HG02938 (cell line): ENCODE measurements around the gene CLPSL2.
"Not testable (repeated sequence)": the region's sequence is repeated elsewhere in the genome, so short reads cannot be mapped to it uniquely, and the experiment has no call there.

Experiments
- ATAC-seq: cut with Tn5 transposase; IDR thresholded peaks from one replicate; pipeline ENCODE4 v1.9.1; 2021; ENCODE audit warnings: mild to moderate bottlenecking, moderate library complexity; ENCODE audit not compliant: unreplicated experiment

The CLPSL2 gene

DNA sequence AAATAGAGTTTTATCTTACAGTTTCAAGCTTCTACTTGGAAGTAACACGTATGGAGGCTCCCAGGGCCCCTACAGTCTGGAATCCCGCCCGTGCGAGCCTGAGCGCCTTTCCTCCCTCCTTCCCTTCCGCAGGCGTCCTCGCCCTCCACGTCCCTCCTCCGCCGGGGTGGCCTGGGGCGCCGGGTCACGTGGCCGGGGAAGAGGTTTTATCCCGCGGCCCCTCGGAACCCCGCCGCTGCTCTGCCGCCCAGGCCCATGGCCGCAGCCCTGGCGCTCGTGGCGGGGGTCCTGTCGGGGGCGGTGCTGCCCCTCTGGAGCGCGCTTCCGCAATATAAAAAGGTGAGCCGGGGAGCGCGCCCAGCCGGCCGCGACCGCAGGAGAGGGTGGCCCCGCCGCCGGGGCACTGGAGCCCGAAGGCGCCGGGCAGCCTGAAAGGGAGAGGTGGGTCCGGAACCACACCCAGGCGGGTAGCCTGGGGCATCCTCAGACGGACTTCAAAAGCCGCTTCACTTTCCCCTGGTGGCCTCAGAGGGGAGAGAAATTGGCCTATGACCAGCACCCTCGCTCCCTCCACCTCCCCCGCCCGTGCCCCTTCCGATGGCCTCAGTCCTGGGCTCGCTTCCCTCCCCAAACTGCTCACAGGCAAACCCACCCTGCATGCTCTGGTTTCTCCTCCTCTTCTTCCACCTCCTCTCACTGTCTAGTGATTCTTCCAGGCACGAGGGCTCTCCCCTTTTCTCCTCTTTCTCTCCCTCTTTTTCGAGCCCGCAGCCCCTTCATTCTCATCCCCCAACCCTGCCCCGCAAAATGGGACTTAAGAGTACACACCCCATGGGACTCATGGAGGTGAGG is at the start of gene CLPSL2:
Gene CLPSL2, plus strand, starts transcription at position 235 of the 852 bp plus-strand sequence. Its CDS starts 21 bp downstream, at position 256.
- ATAC-seq = no peak

- ATAC-seq = no peak
Observed at GRCh38 chr6:35727231-35727934, 49.0 kb upstream of the CLPSL2 start.

GRCh38 chr6:35727935-35728682 is 48.3 kb upstream of the CLPSL2 start:
- no peak for ATAC-seq

GRCh38 chr6:35728683-35729678 is 47.4 kb upstream of the CLPSL2 start:
- ATAC-seq = no peak

DNA sequence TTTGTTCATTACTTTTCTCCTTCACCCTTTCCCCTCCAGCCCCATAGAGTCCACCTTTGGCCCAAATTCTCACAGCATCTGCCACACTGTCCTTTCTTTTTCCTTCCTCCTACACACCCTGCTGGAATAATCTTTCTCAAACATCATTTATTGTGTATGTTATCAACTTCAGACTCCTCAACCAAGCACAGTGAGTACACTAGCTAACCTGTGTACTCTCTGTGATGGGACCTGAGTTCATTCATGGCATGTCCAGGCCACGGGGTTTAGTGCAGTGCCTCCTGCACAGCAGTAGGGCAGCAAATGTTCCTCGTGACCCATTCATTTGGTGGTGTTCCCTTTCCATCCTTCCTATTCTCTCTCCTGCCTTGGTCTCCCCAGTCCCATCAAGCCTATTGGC is 46.7 kb upstream of the CLPSL2 start:
- ATAC-seq = no peak

DNA sequence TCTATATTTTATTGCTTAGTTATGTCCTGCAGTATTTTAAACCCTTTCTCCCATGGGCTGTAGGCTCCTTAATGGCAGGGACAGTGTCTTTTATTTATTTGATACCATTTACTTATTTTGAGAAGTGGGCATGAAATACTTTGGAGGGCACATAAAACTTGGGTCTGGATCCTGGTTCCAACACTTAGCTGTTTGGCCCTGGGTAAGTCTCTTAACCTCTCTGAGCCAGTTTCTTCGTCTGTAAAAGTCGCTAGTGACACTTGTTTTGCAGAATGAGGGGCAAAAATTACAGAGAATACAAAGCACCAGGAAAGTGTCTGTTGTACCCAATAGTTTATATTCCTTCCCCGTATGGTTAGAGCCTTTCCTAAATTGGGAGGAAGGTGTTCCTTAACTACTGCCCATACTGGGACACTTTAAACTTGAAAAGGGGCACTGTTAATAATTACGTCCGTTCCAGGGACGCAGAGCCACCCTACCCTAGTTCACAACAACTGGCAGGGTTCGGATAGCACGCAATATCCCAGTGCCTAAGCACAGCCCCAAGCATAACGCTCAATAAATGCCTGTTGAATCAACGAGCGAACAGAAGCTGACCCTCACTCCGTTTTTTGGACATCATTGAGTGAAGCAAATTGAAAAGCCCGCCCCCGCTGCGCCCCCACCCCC is 45.5 kb upstream of the CLPSL2 start:
- ATAC-seq = no peak

- ATAC-seq = peak; percentile 55
Observed at GRCh38 chr6:35731414-35731735, 45.0 kb upstream of the CLPSL2 start.

- ATAC-seq = peak; percentile 43
Observed at GRCh38 chr6:35731736-35732532, 44.5 kb upstream of the CLPSL2 start.

- no peak for ATAC-seq
Observed at GRCh38 chr6:35733633-35734032, 42.8 kb upstream of the CLPSL2 start.

DNA sequence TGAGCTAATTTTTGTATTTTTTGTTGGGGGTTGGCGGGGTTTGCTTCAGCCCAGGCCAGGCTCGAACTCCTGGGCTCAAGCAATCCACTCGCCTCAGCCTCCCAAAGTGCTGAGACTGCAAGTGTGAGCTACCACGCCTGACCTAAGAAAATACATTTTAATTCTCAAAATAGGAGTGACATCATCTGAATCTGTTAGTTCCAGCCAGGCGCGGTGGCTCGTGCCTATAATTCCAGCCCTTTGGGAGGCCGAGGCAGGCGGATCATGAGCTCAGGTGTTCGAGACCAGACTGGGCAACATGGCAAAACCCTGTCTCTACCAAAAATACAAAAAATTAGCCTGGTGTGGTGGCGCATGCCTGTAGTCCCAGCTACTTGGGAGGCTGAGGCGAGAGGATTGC is 42.1 kb upstream of the CLPSL2 start:
- not testable (repeated sequence) for ATAC-seq

DNA sequence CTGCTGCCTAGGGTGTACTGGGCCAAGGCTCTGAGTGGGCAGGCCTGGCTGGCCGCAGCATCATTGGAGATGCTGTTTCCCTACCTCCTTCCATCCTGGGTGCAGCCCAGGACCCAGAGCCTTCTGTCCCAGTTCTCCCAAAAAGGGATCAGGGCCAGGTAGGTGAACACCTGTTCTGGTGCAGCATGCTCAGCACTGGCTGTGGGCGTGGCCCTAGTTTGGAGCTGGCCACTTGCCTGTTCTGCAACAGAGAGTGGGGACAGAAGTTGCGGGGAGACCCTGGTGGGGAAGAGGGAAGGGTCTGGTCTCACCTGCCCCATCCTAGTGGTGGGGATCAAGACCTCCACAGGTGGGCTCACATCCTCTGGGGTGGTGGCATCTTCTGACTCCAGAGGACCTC is 40.9 kb upstream of the CLPSL2 start:
- ATAC-seq = no peak

GRCh38 chr6:35736253-35736894 is 40.0 kb upstream of the CLPSL2 start:
- no peak for ATAC-seq

DNA sequence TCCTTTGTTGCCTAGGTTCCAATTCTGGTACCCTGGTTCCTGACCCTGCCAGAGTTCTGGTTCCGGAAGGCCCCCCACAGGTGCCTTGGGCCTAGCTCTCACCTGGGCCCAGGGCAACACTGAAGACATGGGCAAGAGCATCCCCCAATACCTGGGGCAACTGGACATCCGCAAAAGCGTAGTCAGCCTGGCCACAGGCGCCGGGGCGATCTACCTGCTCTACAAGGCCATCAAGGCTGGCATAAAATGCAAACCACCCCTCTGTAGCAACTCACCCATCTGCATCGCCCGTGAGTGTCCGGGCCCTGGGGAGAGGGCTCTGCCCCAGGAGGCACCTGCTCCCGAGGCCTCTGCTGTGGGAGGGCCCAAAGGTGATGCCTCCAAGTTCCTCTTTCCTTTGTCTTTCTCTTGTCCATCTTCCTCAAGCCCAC is 39.4 kb upstream of the CLPSL2 start, which contains the start of gene ARMC12:
Gene ARMC12, plus strand, starts transcription at position 51 of the 431 bp plus-strand sequence. Its CDS starts 77 bp downstream, at position 128.
- ATAC-seq = no peak

DNA sequence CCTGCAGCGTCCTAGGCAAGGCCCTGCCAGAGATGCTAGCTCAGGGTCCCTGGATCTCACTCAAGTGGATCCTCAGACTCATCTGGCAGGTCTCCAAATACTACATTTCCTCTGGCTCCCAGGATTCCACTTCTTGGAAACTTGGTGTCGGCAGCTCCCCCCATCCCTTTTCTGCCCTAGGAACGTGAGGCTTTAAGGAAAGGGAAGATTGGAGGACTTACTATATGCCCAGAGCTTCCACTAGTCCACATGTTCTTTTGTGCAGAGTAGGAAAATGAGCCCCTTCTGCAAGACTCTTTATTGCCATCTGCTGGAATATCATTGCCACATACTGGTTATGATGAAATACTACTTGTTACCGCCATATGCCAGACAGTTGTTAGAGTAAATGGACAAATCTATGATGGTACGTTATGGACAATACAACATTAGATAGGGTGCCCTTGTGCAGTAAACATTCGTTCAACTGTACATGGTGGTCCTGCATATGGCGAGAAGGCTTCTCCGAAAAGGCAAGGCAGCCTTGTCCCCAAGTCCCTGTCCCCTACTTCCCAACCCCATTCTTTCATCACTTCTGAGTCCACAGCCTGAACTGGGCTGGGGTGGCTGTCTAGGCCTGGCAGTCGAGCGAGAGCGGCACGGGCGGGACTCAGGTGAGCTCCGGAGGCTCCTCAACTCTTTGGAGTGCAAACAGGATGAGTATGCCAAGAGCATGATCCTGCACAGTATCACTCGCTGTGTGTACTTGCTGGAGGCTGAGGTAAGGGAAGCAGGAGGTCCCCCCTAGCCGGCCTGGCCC is 38.8 kb upstream of the CLPSL2 start:
- ATAC-seq = no peak

DNA sequence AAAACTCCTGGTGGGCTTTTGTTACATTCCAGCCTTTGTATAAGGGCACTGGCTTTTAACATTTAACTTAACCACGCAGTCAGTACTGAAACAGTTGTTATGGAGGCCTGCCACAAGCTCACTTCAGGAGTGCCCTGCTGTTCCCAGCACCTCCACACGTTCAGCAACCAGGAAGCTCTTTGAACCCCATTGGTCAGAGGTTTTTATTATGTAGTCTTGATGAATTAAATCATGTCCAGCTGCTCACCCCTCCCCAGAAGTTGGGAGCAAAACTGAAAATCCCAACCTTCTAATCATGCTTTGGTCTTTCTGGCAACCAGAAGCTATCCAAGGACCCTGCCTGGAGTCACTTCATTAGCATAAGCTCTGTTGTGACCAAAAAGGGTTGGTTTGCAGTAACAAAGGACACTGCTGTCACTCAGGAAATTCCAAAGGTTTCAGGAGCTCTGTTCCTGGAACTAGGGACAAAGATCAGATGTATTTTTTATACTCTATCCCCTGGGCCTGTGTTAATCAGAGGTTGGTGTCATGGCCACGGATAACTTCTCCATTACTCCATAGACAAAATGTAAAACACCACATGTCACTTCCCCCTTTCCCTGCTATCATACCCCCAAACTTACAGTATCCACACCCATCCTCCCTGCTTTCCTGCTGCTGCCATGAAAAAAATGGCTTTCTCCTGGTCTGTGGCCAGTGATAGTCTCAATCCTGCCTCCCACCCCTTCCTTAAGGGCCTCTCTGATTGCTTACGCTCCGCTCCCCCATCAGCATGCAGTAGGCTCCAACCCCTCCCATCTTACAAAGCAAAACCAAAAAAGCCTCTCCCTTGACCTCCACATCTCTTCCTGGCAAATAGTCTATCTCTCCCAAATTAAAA is 36.5 kb upstream of the CLPSL2 start:
- ATAC-seq = no peak

GRCh38 chr6:35742842-35743241 is 33.6 kb upstream of the CLPSL2 start:
- ATAC-seq = no peak

DNA sequence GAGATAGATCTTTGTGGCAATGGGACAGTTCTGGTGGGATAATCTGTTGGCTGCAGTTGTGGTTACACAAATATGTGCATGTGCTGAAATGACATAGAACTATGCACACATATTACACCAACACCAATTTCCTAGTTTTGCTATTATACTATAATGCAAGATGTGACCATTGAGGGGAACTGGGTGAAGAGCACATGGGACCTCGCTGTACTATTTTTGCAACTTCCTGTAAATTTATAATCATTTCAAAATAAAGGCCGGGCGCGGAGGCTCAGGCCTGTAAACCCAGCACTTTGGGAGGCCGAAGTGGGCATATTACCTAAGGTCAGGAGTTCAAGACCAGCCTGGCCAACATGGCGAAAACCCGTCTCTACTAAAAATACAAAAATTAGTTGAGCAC is 30.9 kb upstream of the CLPSL2 start:
- ATAC-seq = no peak
